Retinal pigment epithelial cell (primary cell): ENCODE data around the gene BRF1.
A peak's percentile ranks its signal among the peaks of the same experiment; 100 is the strongest.
"Not testable (repeated sequence)": the region's sequence is repeated elsewhere in the genome, so short reads cannot be mapped to it uniquely, and the experiment has no call there.

ENCODE experiments used
- DNase-seq: peaks from one replicate; pipeline ENCODE4 v3.0.0-alpha.2; 2010; ENCODE audit warnings: low read depth
- H3K4me3 ChIP-seq: 2 replicates; pipeline ENCODE4 v1.5.1; 2011; ENCODE audit warnings: mild to moderate bottlenecking, low read length, control low read depth, moderate library complexity
- TF ChIP-seq, protein P1 (sequence below): conservative IDR thresholded peaks from 2 replicates; pipeline ENCODE4 v1.5.1; 2011; ENCODE audit warnings: low read depth, low read length, control low read depth, inconsistent platforms

The BRF1 gene

DNA sequence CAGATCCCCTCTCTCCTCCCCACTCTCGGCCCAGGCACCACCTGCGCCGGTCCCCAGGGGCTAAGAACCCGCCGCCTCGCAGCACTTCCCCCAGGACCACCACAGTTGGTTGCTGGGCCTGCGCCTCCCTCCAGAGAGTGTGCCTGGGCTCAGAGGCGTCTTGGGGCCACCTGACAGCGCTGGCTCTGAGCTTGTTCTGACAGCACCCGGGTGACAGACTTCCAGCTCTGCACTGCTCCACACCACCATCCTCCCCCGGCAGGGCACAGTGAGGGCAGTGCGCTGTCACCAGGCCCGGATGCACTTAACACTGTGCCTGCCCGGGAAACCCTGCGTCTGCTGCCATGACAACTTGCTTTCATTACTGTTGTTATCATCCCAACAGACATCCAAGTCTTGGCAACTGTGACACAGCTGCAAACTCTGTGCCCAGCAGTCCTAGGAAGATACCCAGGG lies 6.6 kb downstream of the BRF1 start:
- no peak for DNase-seq
- H3K4me3 ChIP-seq: no peak overlapping the region
- TF ChIP-seq, protein P1, sequence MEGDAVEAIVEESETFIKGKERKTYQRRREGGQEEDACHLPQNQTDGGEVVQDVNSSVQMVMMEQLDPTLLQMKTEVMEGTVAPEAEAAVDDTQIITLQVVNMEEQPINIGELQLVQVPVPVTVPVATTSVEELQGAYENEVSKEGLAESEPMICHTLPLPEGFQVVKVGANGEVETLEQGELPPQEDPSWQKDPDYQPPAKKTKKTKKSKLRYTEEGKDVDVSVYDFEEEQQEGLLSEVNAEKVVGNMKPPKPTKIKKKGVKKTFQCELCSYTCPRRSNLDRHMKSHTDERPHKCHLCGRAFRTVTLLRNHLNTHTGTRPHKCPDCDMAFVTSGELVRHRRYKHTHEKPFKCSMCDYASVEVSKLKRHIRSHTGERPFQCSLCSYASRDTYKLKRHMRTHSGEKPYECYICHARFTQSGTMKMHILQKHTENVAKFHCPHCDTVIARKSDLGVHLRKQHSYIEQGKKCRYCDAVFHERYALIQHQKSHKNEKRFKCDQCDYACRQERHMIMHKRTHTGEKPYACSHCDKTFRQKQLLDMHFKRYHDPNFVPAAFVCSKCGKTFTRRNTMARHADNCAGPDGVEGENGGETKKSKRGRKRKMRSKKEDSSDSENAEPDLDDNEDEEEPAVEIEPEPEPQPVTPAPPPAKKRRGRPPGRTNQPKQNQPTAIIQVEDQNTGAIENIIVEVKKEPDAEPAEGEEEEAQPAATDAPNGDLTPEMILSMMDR: no peak

DNA sequence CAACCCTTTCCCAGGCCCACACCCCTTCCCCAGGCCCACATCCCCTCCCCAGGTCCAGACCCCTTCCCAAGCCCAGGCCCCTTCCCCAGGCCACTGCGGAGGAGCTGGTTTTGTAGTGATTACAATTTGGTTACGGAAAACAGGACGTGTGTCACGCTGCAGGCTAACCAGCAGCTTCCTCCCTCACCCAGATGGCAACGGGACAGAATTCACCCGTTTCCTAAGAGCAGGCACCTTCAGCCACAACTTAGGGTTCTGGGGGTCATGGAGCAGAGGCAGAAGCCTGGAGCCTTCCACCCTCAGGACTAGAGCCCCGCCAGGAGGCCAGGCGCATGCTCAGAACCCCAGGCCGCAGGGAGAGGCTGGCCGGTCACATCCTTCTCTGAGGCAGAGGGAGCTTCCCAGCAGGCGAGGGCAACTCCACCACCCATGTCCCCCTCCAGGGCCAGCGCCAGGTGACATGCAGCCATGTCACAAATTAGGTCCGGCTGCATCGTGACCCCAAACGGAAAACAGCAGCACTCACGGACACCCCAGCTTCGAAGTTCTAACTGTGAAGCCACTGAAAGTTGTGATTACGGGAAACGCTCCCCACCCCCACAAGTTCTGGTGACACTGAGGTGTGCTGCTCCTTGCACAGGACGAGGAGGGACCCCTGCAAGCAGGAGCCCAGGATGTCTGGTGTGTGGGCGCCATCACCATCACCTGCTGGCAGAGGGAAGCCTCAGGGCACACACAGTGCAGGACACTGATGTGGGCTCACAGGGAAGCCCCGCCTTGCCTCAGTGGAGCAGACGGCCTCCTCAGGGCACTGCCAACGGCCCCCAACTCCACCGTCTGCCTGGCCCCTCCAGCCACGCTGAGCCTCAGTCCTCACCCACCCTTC lies 7.7 kb downstream of the BRF1 start:
- TF ChIP-seq, protein P1: no peak
- DNase-seq: no peak
- H3K4me3 ChIP-seq: no peak overlapping the region

DNA sequence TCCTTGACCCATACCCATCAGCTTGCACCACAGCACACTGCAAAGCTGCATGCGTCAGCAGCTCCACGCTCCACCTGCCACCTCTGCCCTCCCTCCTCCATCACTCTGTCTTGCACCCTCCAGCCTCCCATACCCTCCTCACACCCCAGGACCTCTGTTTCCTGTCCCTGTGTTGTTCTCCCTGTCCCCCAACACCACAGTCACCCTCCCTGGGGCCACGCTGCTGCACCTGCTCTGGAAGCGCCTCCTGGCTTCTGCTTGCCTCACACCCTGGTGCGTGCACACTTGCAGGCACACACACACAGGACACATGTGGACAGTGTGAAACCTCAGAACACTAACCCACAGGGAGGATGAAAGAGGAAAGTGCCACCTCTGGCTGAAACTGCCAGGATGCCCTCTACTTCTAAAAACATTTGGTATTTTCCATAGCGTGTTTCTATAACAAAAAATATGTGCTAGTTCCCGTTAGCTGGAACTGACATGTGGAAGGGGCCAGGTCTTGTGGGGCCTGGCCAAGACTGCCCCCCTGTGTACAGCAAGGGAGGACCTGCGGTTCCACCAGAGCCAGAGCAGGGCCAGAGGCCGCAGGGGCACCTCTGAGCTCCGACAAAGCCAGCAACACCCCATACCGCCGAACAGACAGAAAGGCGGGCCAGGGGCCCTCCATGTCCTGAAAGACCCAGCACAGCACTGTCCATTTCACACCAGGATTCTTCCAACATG lies 10.0 kb downstream of the BRF1 start:
- no peak overlapping the region for H3K4me3 ChIP-seq
- TF ChIP-seq, protein P1: peak; percentile 23
- DNase-seq: no peak

DNA sequence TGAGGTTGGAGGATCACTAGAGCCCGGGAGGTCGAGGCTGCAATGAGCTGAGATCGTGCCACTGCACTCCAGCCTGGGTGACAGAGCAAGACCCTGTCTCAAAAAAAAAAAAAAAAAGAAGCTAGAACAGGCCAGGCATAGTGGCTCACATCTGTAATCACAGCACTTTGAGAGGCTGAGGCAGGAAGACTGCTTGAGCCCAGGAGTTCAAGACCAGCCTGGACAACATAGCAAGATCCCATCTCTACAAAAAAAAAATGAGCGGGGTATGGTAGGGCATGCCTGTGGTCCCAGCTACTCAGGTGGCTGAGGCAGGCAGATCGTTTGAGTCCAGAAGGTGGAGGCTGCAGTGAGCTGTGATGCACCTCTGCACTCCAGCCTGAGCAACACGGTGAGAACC lies 11.9 kb downstream of the BRF1 start:
- H3K4me3 ChIP-seq, DNase-seq: not testable (repeated sequence)

GRCh38 chr14:105287249-105288102 lies 13.3 kb downstream of the BRF1 start:
- H3K4me3 ChIP-seq: no peak overlapping the region
- DNase-seq: no peak
- TF ChIP-seq, protein P1: no peak

DNA sequence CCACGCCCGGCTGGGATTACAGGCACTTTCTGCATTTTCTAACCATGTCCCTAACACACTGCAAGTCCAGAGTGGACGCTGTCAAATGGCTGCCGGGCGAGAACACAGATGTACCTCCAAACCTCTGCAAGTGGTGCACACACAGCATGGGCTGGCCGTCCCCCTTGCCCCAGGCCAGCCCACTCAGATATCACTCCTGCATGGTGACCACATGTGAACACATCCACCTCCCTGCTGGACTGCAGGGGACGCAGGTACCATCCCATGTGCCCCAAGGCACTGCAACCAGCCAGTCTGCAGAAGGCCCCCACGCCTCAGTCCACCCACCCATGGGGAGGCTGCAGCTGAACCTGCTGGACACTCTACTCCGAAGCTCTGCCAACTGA lies 14.0 kb downstream of the BRF1 start:
- no peak overlapping the region for H3K4me3 ChIP-seq
- DNase-seq: no peak
- TF ChIP-seq, protein P1: no peak

DNA sequence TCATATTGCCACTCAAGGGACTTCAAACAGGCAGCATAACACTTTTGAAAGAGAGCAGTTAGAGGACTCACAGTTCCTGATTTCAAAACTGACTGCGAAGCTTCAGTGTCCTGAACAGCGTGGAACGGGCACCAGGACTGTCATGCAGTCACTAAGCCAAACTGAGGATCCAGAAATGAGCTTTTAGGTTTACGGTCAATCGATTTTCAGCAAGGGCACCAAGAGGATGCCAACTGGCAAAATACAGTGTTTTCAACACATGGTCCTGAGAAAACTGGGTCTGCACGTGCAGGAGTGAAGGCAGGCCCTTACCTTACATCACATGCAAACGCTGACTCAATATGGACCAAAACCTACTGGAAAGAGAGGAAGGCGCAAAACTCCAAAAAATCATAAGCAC lies 15.6 kb downstream of the BRF1 start:
- DNase-seq: no peak
- TF ChIP-seq, protein P1: no peak
- H3K4me3 ChIP-seq: no peak overlapping the region
